Duodenal mucosa (tissue), 2 donors: ENCODE data around the gene YAP1.

Experiments
- H3K27ac ChIP-seq: one replicate; pipeline ENCODE4 v1.7.0; 2013; ENCODE audit warnings: low read depth, low read length
- H3K27me3 ChIP-seq, 2 donors: one replicate each; pipeline ENCODE4 v1.7.0; 2013; ENCODE audit warnings: low read length in 2 of 2, control low read depth in 1 of 2; ENCODE audit not compliant: insufficient read depth in 2 of 2, control insufficient read depth in 1 of 2
- H3K36me3 ChIP-seq, 2 donors: one replicate each; pipeline ENCODE4 v1.7.0; 2013; ENCODE audit warnings: low read length in 2 of 2, control low read depth in 1 of 2; ENCODE audit not compliant: insufficient read depth in 2 of 2, control insufficient read depth in 1 of 2
- H3K4me1 ChIP-seq, 2 donors: one replicate each; pipeline ENCODE4 v1.7.0; 2013; ENCODE audit warnings: low read length in 2 of 2, control low read depth in 1 of 2; ENCODE audit not compliant: insufficient read depth in 2 of 2, control insufficient read depth in 1 of 2
- H3K4me3 ChIP-seq, 2 donors: one replicate each; pipeline ENCODE4 v1.7.0; 2013; ENCODE audit warnings: low read length in 2 of 2, low read depth in 1 of 2
- H3K9ac ChIP-seq, 2 donors: one replicate each; pipeline ENCODE4 v1.7.0; 2013; ENCODE audit warnings: low read length in 2 of 2, low read depth in 1 of 2
- H3K9me3 ChIP-seq, 2 donors: one replicate each; pipeline ENCODE4 v1.7.0; 2013; ENCODE audit warnings: low read length in 2 of 2, control low read depth in 1 of 2; ENCODE audit not compliant: control insufficient read depth in 1 of 2

The YAP1 gene

GRCh38 chr11:102214623-102215022 lies 104.4 kb downstream of the YAP1 start:
- H3K9ac ChIP-seq: no peak overlapping the region
- peaks cover 3 to 5% of the 10 kb centered on the region in 2 donors for H3K36me3 ChIP-seq
- H3K9me3 ChIP-seq: no peaks in the 10 kb centered on the region
- no peak overlapping the region for H3K4me3 ChIP-seq
- no peaks in the 10 kb centered on the region for H3K27me3 ChIP-seq
- no peak overlapping the region for H3K27ac ChIP-seq
- no peaks in the 10 kb centered on the region for H3K4me1 ChIP-seq

- Histone ChIP-seq H3K9ac (no peak overlapping the region), H3K27ac (no peak overlapping the region), H3K9me3 (no peaks in the 10 kb centered on the region), H3K4me1 (no peaks in the 10 kb centered on the region), H3K27me3 (no peaks in the 10 kb centered on the region), H3K4me3 (no peak overlapping the region), H3K36me3 (peaks cover 3 to 5% of the 10 kb centered on the region in 2 donors)
Measured at GRCh38 chr11:102216433-102217075, 106.3 kb downstream of the YAP1 start.

GRCh38 chr11:102220728-102221467 lies 110.7 kb downstream of the YAP1 start:
- Histone ChIP-seq H3K9me3 (no peaks in the 10 kb centered on the region), H3K4me1 (peaks cover 0 to 3% of the 10 kb centered on the region in 2 donors), H3K27me3 (no peaks in the 10 kb centered on the region), H3K27ac (no peak overlapping the region), H3K36me3 (peaks cover 2 to 8% of the 10 kb centered on the region in 2 donors), H3K4me3 (no peak overlapping the region), H3K9ac (no peak overlapping the region)

GRCh38 chr11:102223859-102224258 lies 113.6 kb downstream of the YAP1 start:
- no peak overlapping the region for H3K27ac ChIP-seq

GRCh38 chr11:102225689-102226568 lies 115.7 kb downstream of the YAP1 start:
- Histone ChIP-seq H3K4me3 (no peak overlapping the region), H3K4me1 (peaks cover 5 to 30% of the 10 kb centered on the region in 2 donors), H3K36me3 (peaks cover 0 to 13% of the 10 kb centered on the region in 2 donors), H3K27me3 (no peaks in the 10 kb centered on the region), H3K9me3 (no peaks in the 10 kb centered on the region), H3K9ac (no peak overlapping the region), H3K27ac (no peak overlapping the region)

More at GRCh38 chr11:102223859-102224258, 113.6 kb downstream of the YAP1 start:
- H3K9ac ChIP-seq: no peak overlapping the region
- no peaks in the 10 kb centered on the region for H3K9me3 ChIP-seq
- H3K4me3 ChIP-seq: no peak overlapping the region
- peaks cover 0 to 13% of the 10 kb centered on the region in 2 donors for H3K36me3 ChIP-seq
- H3K27me3 ChIP-seq: no peaks in the 10 kb centered on the region
- peaks cover 0 to 17% of the 10 kb centered on the region in 2 donors for H3K4me1 ChIP-seq

GRCh38 chr11:102226702-102227490 lies 116.6 kb downstream of the YAP1 start:
- H3K27ac ChIP-seq: no peak overlapping the region
- no peak overlapping the region for H3K9ac ChIP-seq
- H3K27me3 ChIP-seq: no peaks in the 10 kb centered on the region
- no peaks in the 10 kb centered on the region for H3K9me3 ChIP-seq
- H3K4me3 ChIP-seq: no peak overlapping the region
- peaks cover 0 to 13% of the 10 kb centered on the region in 2 donors for H3K36me3 ChIP-seq
- peaks cover 5 to 30% of the 10 kb centered on the region in 2 donors for H3K4me1 ChIP-seq

GRCh38 chr11:102229510-102230123 lies 119.4 kb downstream of the YAP1 start:
- Histone ChIP-seq H3K4me1 (peaks cover 5 to 30% of the 10 kb centered on the region in 2 donors), H3K4me3 (no peak overlapping the region), H3K9me3 (no peaks in the 10 kb centered on the region), H3K27me3 (no peaks in the 10 kb centered on the region), H3K9ac (no peak overlapping the region), H3K36me3 (peaks cover 0 to 5% of the 10 kb centered on the region in 2 donors), H3K27ac (no peak overlapping the region)

DNA sequence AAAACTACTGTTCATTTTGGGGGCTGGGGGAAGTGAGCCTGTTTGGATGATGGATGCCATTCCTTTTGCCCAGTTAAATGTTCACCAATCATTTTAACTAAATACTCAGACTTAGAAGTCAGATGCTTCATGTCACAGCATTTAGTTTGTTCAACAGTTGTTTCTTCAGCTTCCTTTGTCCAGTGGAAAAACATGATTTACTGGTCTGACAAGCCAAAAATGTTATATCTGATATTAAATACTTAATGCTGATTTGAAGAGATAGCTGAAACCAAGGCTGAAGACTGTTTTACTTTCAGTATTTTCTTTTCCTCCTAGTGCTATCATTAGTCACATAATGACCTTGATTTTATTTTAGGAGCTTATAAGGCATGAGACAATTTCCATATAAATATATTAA lies 119.9 kb downstream of the YAP1 start:
- Histone ChIP-seq H3K36me3 (peaks cover 0 to 5% of the 10 kb centered on the region in 2 donors), H3K9me3 (no peaks in the 10 kb centered on the region), H3K9ac (no peak overlapping the region), H3K27me3 (no peaks in the 10 kb centered on the region), H3K4me1 (peaks cover 5 to 30% of the 10 kb centered on the region in 2 donors), H3K4me3 (no peak overlapping the region), H3K27ac (no peak overlapping the region)

DNA sequence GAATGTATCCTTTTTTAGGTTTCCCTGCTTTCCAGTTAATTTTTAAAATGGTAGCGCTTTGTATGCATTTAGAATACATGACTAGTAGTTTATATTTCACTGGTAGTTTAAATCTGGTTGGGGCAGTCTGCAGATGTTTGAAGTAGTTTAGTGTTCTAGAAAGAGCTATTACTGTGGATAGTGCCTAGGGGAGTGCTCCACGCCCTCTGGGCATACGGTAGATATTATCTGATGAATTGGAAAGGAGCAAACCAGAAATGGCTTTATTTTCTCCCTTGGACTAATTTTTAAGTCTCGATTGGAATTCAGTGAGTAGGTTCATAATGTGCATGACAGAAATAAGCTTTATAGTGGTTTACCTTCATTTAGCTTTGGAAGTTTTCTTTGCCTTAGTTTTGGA lies 120.7 kb downstream of the YAP1 start:
- Histone ChIP-seq H3K27ac (no peak overlapping the region), H3K36me3 (peaks cover 0 to 5% of the 10 kb centered on the region in 2 donors), H3K4me1 (peaks cover 5 to 28% of the 10 kb centered on the region in 2 donors), H3K27me3 (no peaks in the 10 kb centered on the region), H3K9ac (no peak overlapping the region), H3K4me3 (no peak overlapping the region), H3K9me3 (no peaks in the 10 kb centered on the region)
